ENCODE measurements around the gene BSPRY.

DNA sequence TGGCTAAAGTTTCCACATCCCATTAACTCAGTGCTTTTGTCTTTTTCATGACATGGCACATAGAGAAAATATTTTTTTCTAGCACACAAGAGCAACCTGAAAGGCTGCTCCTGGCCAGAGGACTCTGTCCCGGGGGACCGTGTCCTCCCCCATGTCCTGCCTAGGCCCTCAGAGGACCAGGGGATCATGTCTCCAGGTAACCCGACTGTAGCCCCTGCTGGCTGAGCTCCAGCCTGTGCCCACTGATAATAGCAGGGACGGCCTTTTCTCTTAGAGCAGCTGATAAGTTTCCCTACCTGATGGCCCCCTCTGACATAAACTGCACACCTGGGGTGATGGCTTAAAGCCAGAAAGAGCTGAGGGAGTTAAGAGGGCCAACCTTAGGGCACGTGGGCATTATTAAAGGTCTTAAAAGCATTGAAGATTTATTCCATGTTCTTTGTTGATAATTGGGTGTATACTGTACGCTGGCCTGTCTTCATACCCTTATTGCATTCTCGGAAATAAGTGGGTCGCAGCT lies 21.5 kb downstream of the BSPRY start:
- TF ChIP-seq, protein P1, sequence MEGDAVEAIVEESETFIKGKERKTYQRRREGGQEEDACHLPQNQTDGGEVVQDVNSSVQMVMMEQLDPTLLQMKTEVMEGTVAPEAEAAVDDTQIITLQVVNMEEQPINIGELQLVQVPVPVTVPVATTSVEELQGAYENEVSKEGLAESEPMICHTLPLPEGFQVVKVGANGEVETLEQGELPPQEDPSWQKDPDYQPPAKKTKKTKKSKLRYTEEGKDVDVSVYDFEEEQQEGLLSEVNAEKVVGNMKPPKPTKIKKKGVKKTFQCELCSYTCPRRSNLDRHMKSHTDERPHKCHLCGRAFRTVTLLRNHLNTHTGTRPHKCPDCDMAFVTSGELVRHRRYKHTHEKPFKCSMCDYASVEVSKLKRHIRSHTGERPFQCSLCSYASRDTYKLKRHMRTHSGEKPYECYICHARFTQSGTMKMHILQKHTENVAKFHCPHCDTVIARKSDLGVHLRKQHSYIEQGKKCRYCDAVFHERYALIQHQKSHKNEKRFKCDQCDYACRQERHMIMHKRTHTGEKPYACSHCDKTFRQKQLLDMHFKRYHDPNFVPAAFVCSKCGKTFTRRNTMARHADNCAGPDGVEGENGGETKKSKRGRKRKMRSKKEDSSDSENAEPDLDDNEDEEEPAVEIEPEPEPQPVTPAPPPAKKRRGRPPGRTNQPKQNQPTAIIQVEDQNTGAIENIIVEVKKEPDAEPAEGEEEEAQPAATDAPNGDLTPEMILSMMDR (IDR thresholded peaks at IDR 0.05) = no peak
- TF ChIP-seq EP300 (IDR thresholded peaks at IDR 0.05; ENCODE audit: low read depth) (no peak), POLR2AphosphoS5 (IDR thresholded peaks at IDR 0.05) (no peak)

Measured in transverse colon (tissue), 4 donors.